Activated CD8-positive, alpha-beta T cell treated with anti-CD3 and anti-CD28 coated beads for 36 hours (primary cell): Measurements from ENCODE around the gene VGLL1. TPM values are rescaled to one million over a fixed set of nuclear protein-coding genes. Genes with fewer than 3 reads are reported as not detected.

Source experiments
- ATAC-seq: fragments of 200-7000 bp; cut with Tn5 transposase; one replicate; pipeline ENCODE4 v1.10.0; 2021; ENCODE audit warnings: mild to moderate bottlenecking, moderate library complexity
- CTCF ChIA-PET: fragments of 350-600 bp; sonication (Branson Sonifier 250); formaldehyde crosslinking; loops from one replicate; lab custom pipeline; 2021; ENCODE audit warnings: antibody characterized with exemption; lab: Charles Lee
- POLR2A ChIA-PET: fragments of 350-600 bp; sonication (Branson Sonifier 250); formaldehyde crosslinking; loops from one replicate; lab custom pipeline; 2021; ENCODE audit warnings: antibody characterized with exemption; lab: Charles Lee
- DNase-seq: peaks from one replicate; pipeline ENCODE4 v3.0.0-alpha.2; 2020
- H3K27ac Mint-ChIP-seq: one replicate; pipeline ENCODE4 v1.8.0; 2021; ENCODE audit warnings: mild to moderate bottlenecking, mixed read lengths
- H3K27me3 Mint-ChIP-seq: one replicate; pipeline ENCODE4 v1.8.0; 2021; ENCODE audit warnings: mixed read lengths
- H3K36me3 Mint-ChIP-seq: one replicate; pipeline ENCODE4 v1.8.0; 2021; ENCODE audit warnings: low read depth, mixed read lengths
- H3K4me1 Mint-ChIP-seq: one replicate; pipeline ENCODE4 v1.8.0; 2021; ENCODE audit warnings: low read depth, mixed read lengths
- H3K4me3 Mint-ChIP-seq: one replicate; pipeline ENCODE4 v1.8.0; 2021; ENCODE audit warnings: mild to moderate bottlenecking, moderate library complexity, mixed read lengths
- H3K9me3 Mint-ChIP-seq: one replicate; pipeline ENCODE4 v1.8.0; 2021; ENCODE audit warnings: mixed read lengths
- intact Hi-C: fragments of 100-400 bp; cut with micrococcal nuclease; formaldehyde crosslinking; loops from one replicate; pipeline ENCODE4 v1.10.0; 2022
- total RNA-seq, 2 experiments: library from RNA; stranded (reverse); gene quantifications; one replicate each; pipeline ENCODE4 v1.2.3, GENCODE V29; 2021
- TF ChIP-seq, protein P1 (sequence below): fragments of 200-600 bp; IDR thresholded peaks from one replicate; pipeline ENCODE4 v1.8.0; 2022; ENCODE audit warnings: antibody characterized with exemption, mild to moderate bottlenecking

The VGLL1 gene
- total RNA-seq, 2 experiments from 2014 or later: not detected

DNA sequence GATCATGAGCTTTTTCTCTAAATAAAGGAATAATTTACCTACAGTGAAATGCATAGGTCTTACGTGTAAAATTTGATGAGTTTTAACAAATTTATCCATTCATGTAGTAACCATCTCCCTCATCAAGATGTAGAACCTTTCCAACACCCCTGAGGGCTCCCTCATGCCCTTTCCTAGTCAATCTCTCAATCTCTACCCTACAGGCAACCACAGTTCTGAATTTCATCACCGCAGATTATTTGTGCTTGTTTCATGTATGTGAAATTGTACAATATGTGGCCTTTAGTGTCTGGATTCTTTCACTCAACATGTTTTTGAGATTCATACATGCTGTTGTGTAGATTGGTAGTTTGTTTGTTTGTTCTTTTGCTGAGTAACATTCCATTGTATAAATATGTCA, 2.1 kb downstream of the VGLL1 start:
- Mint-ChIP-seq H3K36me3 (no peaks in the 10 kb centered on the region), H3K9me3 (no peaks in the 10 kb centered on the region), H3K27ac (no peak overlapping the region), H3K4me1 (peaks cover 2% of the 10 kb centered on the region), H3K4me3 (no peak overlapping the region), H3K27me3 (no peaks in the 10 kb centered on the region)
- DNase-seq (no peak), ATAC-seq (no peak)
- intact Hi-C loops: no loop called here
- TF ChIP-seq, protein P1, sequence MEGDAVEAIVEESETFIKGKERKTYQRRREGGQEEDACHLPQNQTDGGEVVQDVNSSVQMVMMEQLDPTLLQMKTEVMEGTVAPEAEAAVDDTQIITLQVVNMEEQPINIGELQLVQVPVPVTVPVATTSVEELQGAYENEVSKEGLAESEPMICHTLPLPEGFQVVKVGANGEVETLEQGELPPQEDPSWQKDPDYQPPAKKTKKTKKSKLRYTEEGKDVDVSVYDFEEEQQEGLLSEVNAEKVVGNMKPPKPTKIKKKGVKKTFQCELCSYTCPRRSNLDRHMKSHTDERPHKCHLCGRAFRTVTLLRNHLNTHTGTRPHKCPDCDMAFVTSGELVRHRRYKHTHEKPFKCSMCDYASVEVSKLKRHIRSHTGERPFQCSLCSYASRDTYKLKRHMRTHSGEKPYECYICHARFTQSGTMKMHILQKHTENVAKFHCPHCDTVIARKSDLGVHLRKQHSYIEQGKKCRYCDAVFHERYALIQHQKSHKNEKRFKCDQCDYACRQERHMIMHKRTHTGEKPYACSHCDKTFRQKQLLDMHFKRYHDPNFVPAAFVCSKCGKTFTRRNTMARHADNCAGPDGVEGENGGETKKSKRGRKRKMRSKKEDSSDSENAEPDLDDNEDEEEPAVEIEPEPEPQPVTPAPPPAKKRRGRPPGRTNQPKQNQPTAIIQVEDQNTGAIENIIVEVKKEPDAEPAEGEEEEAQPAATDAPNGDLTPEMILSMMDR: no peak
- ChIA-PET POLR2A (no interaction called here), CTCF (no interaction called here)

DNA sequence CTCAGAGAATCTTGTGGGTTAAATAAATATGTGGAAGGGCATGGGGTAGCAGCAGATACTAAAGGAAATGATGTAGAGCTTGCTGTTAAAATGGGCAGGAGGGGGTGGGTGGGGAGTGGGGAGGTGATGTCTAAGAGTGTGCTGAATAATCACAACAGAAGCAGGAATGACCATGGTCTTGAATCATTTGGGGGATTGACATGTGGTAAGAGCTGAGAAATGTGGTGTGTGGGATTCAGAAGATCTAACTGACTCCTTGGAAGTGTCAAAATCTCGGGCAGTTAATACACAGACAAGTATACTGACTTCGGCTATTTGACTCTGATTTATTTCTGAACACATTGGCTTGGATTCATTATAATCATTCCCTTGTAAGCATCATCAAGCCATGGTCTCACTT, 6.8 kb downstream of the VGLL1 start:
- intact Hi-C loops: no loop called here
- Mint-ChIP-seq H3K27me3 (no peaks in the 10 kb centered on the region), H3K27ac (no peak overlapping the region), H3K4me3 (no peak overlapping the region), H3K9me3 (no peaks in the 10 kb centered on the region), H3K4me1 (peaks cover 10% of the 10 kb centered on the region), H3K36me3 (no peaks in the 10 kb centered on the region)
- ATAC-seq: no peak
- DNase-seq: no peak
- ChIA-PET CTCF (no interaction called here), POLR2A (no interaction called here)
- TF ChIP-seq, protein P1: no peak

DNA sequence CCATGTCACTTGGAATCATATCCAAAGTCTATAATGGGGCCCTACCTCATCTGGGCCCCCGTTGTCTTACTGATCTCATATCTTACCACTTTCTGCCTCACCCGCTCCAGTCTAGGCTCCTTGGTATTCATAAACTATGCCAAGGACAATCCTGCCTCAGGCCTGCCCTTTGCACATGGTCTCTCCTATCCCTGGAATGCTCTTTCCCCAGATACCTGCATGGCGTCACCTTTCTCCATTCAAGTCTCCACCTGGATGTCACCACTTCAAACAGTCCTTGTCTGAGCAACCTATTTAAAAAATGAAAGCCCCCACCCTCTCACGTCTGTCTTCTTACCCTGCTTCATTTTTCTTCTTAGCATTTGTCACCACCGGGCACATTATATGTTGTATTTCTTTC, 8.2 kb downstream of the VGLL1 start:
- ChIA-PET POLR2A (no interaction called here), CTCF (no interaction called here)
- intact Hi-C loops: no loop called here
- ATAC-seq: no peak
- TF ChIP-seq, protein P1: no peak
- Mint-ChIP-seq H3K36me3 (no peaks in the 10 kb centered on the region), H3K27me3 (no peaks in the 10 kb centered on the region), H3K4me3 (no peak overlapping the region), H3K27ac (no peak overlapping the region), H3K4me1 (peaks cover 16% of the 10 kb centered on the region), H3K9me3 (no peaks in the 10 kb centered on the region)
- no peak for DNase-seq

DNA sequence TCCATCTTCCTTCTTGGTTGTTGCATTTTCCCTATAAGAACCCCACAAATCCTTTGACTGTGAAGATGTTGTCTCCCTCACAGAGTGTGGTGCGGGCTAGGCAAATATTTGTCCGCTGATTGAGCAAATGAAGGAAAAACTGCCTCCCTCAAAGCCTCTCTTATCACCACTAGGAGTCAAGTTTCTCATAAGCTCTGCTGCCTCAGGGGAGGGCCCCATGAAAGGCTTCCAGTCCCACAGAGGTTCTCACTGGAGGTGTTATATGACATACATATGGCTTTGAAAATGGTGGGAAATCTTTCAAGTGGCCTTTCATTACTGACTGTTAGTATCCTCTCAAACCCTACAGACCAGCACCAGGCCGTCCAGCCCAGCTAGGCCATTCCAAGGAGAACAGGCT, 9.3 kb downstream of the VGLL1 start:
- TF ChIP-seq, protein P1: no peak
- H3K36me3 Mint-ChIP-seq: no peaks in the 10 kb centered on the region
- H3K27me3 Mint-ChIP-seq: no peaks in the 10 kb centered on the region
- POLR2A ChIA-PET: no interaction called here
- no peaks in the 10 kb centered on the region for H3K9me3 Mint-ChIP-seq
- peaks cover 26% of the 10 kb centered on the region for H3K4me1 Mint-ChIP-seq
- intact Hi-C loops: no loop called here
- DNase-seq (no peak), ATAC-seq (no peak)
- no peak overlapping the region for H3K27ac Mint-ChIP-seq
- no peak overlapping the region for H3K4me3 Mint-ChIP-seq
- CTCF ChIA-PET: interaction anchor here (1.4 kb wide), 1 partner anchor 14 kb away, joined by 3 read pairs; no protein-coding TSS in a partner anchor

DNA sequence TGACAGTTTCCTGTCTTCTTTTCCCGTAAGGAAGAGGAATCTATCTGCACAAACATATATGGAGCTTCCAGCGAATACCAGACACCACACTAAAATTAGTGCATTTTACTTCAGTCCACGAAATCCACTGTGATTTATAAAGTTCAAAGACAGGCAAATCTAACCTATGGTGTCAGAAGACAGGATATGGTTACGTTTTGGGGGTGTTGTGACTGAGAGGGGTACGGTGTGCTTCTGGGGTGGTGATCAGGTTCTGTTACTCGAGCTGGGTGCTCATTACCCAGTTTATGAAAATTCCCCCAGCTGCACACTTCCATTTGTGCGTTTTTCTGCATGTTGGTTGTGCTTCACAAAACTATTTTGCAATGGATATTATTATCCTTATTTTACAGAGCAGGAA, 10.3 kb downstream of the VGLL1 start:
- DNase-seq: peak; percentile 6
- CTCF ChIA-PET: interaction anchor here (1.4 kb wide), 1 partner anchor 13 kb away, joined by 3 read pairs; no protein-coding TSS in a partner anchor
- Mint-ChIP-seq H3K36me3 (no peaks in the 10 kb centered on the region), H3K4me1 (peaks cover 35% of the 10 kb centered on the region), H3K4me3 (no peak overlapping the region), H3K9me3 (no peaks in the 10 kb centered on the region), H3K27me3 (no peaks in the 10 kb centered on the region), H3K27ac (no peak overlapping the region)
- intact Hi-C loops: no loop called here
- POLR2A ChIA-PET: no interaction called here
- TF ChIP-seq, protein P1: no peak
- no peak for ATAC-seq
